ENCODE data around the gene MKNK2.
"Not testable (repeated sequence)": the region's sequence is repeated elsewhere in the genome, so short reads cannot be mapped to it uniquely, and the experiment has no call there.

MKNK2 gene

GRCh38 chr19:1990230-1991017, 60.6 kb downstream of the MKNK2 start:
- no peak for DNase-seq

DNA sequence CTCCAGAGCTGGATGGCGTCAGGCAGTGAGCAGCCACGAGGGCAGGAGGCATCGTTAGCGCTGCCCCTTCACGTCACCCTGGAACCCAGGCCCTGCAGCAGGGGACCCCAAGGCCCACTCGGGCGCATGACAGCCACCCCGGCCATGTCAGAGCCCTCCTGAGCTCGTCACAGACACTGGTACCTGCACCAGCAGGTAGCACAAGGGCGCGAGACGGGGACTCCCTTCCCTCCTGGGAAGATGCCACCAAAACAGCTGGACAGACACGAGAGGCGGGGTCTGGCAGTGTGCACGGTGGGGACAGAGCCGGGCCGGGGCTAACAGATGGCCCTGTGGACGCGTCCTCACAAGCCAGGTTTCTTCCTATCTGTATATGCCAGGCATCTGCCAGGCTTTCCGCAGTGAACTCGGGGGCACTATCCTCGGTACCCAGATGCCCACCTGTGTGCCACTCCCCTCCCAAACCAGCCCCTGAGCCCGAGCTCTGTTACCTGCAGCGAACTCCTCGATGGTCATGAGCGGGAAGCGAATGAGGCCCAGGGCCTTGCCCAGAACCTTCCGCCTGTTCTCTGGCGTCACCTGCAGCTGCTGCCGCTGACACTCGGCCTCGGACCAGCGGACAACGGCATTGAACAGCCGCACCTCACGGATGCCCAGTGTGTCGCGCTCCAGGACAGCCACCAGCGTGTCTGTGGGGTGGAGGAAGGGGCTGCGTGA, 61.4 kb downstream of the MKNK2 start:
- no peak for DNase-seq

GRCh38 chr19:1988464-1988863, 62.6 kb downstream of the MKNK2 start:
- DNase-seq, result not testable (repeated sequence)
